Endothelial cell of umbilical vein (primary cell): ENCODE measurements around the gene DDR2.

Source experiments
- CTCF ChIP-seq, 2 donors: IDR thresholded peaks; 1 replicate in 1 of 2; 2 replicates in 1 of 2; pipeline ENCODE4 v1.5.1; 2011; ENCODE audit warnings: low read length in 2 of 2, mild to moderate bottlenecking in 2 of 2, moderate library complexity in 2 of 2, control low read depth in 1 of 2, inconsistent platforms in 1 of 2, low read depth in 1 of 2; ENCODE audit not compliant: insufficient read depth in 1 of 2; ENCODE audit errors: extremely low read depth in 1 of 2
- EZH2 ChIP-seq: IDR thresholded peaks from 2 replicates; pipeline ENCODE4 v1.6.1; 2012; ENCODE audit warnings: borderline replicate concordance, low read depth, mild to moderate bottlenecking, moderate library complexity, low read length, inconsistent platforms; ENCODE audit not compliant: severe bottlenecking
- FOS ChIP-seq: IDR thresholded peaks from 2 replicates; pipeline ENCODE4 v1.6.1; 2011; ENCODE audit warnings: mild to moderate bottlenecking, low read length, moderate library complexity, borderline replicate concordance; ENCODE audit not compliant: insufficient read depth
- GATA2 ChIP-seq: IDR thresholded peaks from 2 replicates; pipeline ENCODE4 v1.7.0; 2011; ENCODE audit warnings: low read depth, mild to moderate bottlenecking, moderate library complexity, mixed read lengths, low read length; ENCODE audit not compliant: insufficient read length, insufficient read depth
- JUN ChIP-seq: IDR thresholded peaks from 2 replicates; pipeline ENCODE4 v1.6.1; 2011; ENCODE audit warnings: borderline replicate concordance, low read depth; ENCODE audit not compliant: insufficient read length, insufficient read depth
- MAX ChIP-seq: IDR thresholded peaks from 2 replicates; pipeline ENCODE4 v1.6.1; 2011; ENCODE audit not compliant: insufficient read depth, insufficient read length
- MYC ChIP-seq: IDR thresholded peaks from one replicate; pipeline ENCODE4 v1.6.1; 2011; ENCODE audit warnings: mild to moderate bottlenecking, low read depth, low read length
- POLR2A ChIP-seq: IDR thresholded peaks from 2 replicates; pipeline ENCODE4 v1.6.1; 2012; ENCODE audit warnings: low read depth, mild to moderate bottlenecking, control low read depth, low read length
- POLR2AphosphoS5 ChIP-seq: IDR thresholded peaks from 2 replicates; pipeline ENCODE4 v1.6.1; 2012; ENCODE audit warnings: low read depth, mild to moderate bottlenecking, control low read depth, low read length, moderate library complexity; ENCODE audit not compliant: insufficient read depth

- no peak for TF ChIP-seq CTCF (IDR thresholded peaks at IDR 0.05; ENCODE audit: extremely low read depth in 1 of 2, insufficient read depth in 1 of 2, low read depth in 1 of 2, low read length in 2 of 2)
- no peak for TF ChIP-seq POLR2A
- TF ChIP-seq EZH2, result no peak
- TF ChIP-seq POLR2AphosphoS5, result no peak
- no peak for TF ChIP-seq GATA2
- TF ChIP-seq MYC, result no peak
- TF ChIP-seq MAX, result no peak
- TF ChIP-seq JUN, result no peak
- TF ChIP-seq FOS, result peak; percentile 36
These were observed 191.0 kb downstream of the DDR2 start for GRCh38 chr1:162823231-162823630.
